Measurements from ENCODE around the gene ZNF407. TPM values are rescaled to one million over a fixed set of nuclear protein-coding genes. Genes with fewer than 3 reads are reported as not detected.
A peak's percentile ranks its signal among the peaks of the same experiment; 100 is the strongest.

The ZNF407 gene
- total and polyA plus RNA-seq, 12 donors, result 2.5 to 20.2 (median 8.4) TPM

DNA sequence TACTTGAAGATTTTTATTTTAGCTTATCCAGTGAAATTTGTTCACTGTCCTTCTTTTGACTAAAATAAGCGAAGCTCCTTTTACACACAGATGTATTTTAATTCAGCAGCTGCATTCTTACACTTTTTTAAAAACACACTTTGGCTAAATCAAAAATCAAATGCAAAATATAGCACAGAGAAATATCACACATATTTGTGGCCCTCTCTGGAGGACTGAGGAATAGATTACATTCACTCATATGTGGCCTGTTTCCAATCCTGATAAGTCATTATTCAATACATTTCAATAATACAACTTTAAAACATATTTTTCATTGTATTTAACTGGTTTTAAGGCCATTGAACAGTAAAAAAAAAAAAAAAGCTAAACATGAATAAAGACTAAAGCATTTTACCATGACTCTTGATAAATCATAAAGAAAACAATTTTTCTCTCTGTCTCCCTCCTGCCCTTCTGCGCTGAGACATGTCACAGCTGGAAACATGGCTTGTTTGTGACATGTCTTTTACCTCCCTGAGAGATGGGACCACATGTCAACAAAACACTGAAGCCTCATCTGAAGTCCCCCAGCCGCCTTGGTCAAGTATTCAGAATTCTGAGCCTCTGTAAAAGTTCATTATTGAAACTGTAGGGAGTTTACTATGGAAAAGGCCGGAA is 221.0 kb downstream of the ZNF407 start:
- no peaks in the 10 kb centered on the region for H3K4me1 ChIP-seq (replicated peaks in 1 of 2)
- no peaks in the 10 kb centered on the region for H3K27me3 ChIP-seq
- no peak for TF ChIP-seq POLR2A (IDR thresholded peaks at IDR 0.05)
- TF ChIP-seq CTCF (IDR thresholded peaks at IDR 0.05), result no peak
- intact Hi-C loops (cut with DNase I), result no loop called here
- H3K27ac ChIP-seq, result no peak overlapping the region
- H3K36me3 ChIP-seq (replicated peaks in 1 of 2), result no peaks in the 10 kb centered on the region
- no peak overlapping the region for H3K4me3 ChIP-seq
- 94 to 98% (median 97%) methylated on average over 4 of the region's 4 CpGs for WGBS, 4 donors
- H3K9me3 ChIP-seq (replicated peaks in 1 of 3), result no peaks in the 10 kb centered on the region
- no peak for DNase-seq

DNA sequence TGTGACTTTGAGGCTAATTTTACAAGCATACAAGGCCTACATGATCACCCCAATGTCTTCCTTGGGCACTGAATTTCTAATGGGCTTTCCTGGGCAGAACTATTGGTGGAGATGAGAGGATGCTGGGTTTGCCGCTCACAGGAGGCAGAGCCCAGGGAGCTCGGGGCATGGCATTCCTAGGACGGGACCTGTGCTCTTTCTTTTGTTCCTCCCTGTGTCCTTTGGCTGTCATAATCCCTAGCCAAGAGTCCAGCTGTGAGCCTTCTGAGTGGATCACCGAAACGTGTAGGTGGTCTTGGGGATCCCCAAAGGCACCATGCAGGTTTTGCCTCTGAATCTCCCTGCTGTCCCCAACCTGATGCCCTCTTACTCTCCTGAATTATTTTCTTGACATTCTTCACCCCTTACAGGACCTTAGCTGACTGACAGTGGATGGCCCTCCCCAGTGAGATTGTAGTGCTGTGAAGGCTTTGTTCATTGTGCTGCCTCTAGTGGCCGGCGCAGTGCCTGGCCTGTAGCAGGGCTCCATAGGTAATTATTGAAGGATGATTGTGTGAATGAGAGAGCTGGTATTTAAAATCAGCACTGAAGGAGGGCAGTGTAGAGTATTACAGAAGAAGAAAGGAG is 221.9 kb downstream of the ZNF407 start:
- no peaks in the 10 kb centered on the region for H3K4me1 ChIP-seq (replicated peaks in 1 of 2)
- no peak overlapping the region for H3K4me3 ChIP-seq
- intact Hi-C loops (cut with DNase I), result no loop called here
- peak in 2 of 6 experiments; percentile 12 to 21 for TF ChIP-seq CTCF (IDR thresholded peaks at IDR 0.05)
- no peak for TF ChIP-seq POLR2A (IDR thresholded peaks at IDR 0.05)
- H3K36me3 ChIP-seq (replicated peaks in 1 of 2), result no peaks in the 10 kb centered on the region
- H3K27me3 ChIP-seq, result no peaks in the 10 kb centered on the region
- 88 to 92% (median 89%) methylated on average over 7 of the region's 7 CpGs for WGBS, 4 donors
- no peaks in the 10 kb centered on the region for H3K9me3 ChIP-seq (replicated peaks in 1 of 3)
- no peak for DNase-seq
- no peak overlapping the region for H3K27ac ChIP-seq

DNA sequence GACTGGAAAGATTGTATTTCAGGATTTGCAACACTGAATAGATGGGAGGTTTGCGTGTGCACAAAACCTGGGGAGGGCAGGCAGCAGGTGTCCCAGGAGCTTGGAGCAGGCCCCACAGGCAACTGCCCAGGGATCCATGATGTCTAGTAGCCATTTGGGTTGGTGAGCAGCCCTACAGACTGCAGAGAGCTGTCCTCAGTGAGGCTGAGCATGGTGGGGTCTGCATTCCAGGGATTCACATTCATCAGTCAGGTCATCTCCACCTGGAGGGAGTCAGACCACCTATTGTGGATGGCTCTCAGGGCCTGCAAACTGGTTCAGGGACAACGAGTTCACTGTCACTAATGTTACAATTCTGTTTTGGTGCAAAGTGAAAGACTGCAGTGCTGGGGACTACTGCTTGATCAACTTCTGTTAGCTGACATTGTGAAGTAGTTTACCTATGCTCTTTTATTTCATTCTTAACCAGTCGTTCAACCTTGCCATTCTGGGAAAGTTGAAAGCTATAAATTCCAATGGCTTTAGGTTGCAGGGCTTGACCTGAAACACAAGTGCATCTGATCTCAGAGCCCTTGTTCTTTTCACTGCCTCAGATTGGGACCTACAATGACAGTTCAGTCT is 222.6 kb downstream of the ZNF407 start:
- Histone ChIP-seq H3K4me1 (replicated peaks in 1 of 2) (no peaks in the 10 kb centered on the region), H3K36me3 (replicated peaks in 1 of 2) (no peaks in the 10 kb centered on the region), H3K27me3 (no peaks in the 10 kb centered on the region), H3K27ac (no peak overlapping the region), H3K9me3 (replicated peaks in 1 of 3) (no peaks in the 10 kb centered on the region), H3K4me3 (no peak overlapping the region)
- no peak for DNase-seq
- 95 to 99% (median 98%) methylated on average over 3 of the region's 3 CpGs for WGBS, 4 donors
- intact Hi-C loops (cut with DNase I), result no loop called here
- TF ChIP-seq POLR2A (IDR thresholded peaks at IDR 0.05) (no peak), CTCF (IDR thresholded peaks at IDR 0.05) (no peak)

DNA sequence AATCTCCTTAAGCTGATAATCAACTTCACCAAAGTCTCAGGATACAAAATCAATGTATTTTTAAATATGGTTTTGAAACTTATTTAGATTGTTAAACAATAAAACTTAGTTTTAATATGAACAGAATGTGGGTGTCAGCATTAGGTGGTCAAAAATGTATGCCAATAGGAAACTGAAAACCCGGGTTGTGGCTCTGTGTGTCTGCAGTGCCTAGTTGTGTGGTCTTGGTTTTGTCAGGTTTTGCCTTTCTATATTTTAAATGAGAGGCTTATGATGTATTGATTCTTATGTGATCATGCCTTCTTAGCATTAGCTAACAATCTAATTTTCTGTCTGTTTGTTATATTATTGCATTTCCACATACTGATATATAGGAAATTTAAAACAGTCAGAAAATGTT is 227.8 kb downstream of the ZNF407 start:
- WGBS, 4 donors, result 85 to 94% (median 89%) methylated on average over 1 of the region's 1 CpG
- H3K4me1 ChIP-seq (replicated peaks in 1 of 2), result no peaks in the 10 kb centered on the region
- TF ChIP-seq CTCF (IDR thresholded peaks at IDR 0.05) (no peak), POLR2A (IDR thresholded peaks at IDR 0.05) (no peak)
- DNase-seq, result no peak
- H3K27ac ChIP-seq, result no peak overlapping the region
- H3K36me3 ChIP-seq (replicated peaks in 1 of 2), result no peaks in the 10 kb centered on the region
- no peak overlapping the region for H3K4me3 ChIP-seq
- intact Hi-C loops (cut with DNase I), result no loop called here
- H3K27me3 ChIP-seq, result no peaks in the 10 kb centered on the region
- H3K9me3 ChIP-seq (replicated peaks in 1 of 3), result no peaks in the 10 kb centered on the region

Data from adrenal gland (tissue), 12 donors.